Measurements from ENCODE around the gene ATP6V1C2. TPM values are rescaled to one million over a fixed set of nuclear protein-coding genes. Genes with fewer than 3 reads are reported as not detected.

ATP6V1C2 gene
- total and polyA plus RNA-seq, 2 donors (not counting 3 experiments of a cell fraction or from before 2014, with no cell fraction given), result 0.03 to 0.13 TPM

GRCh38 chr2:10786240-10786982 lies 65.0 kb downstream of the ATP6V1C2 start:
- DNase-seq (ENCODE audit: low read depth, low spot score) (no peak), FAIRE-seq (no peak)
- dilution Hi-C loops (cut with MboI; ENCODE audit: extremely low pct_ligation_motif_present, low sequenced_read_pairs), result no loop called here
- Histone ChIP-seq H3K27me3 (ENCODE audit: control insufficient read depth in 2 of 2, insufficient read depth in 2 of 2, low read length in 2 of 2) (no peaks in the 10 kb centered on the region), H3K79me2 (ENCODE audit: control insufficient read depth, insufficient read depth, low read length) (peaks cover 8% of the 10 kb centered on the region), H3K27ac (ENCODE audit: insufficient read depth, low read depth, low read length) (no peak overlapping the region), H2AFZ (ENCODE audit: low read depth, low read length) (no peak overlapping the region), H3K9ac (replicated peaks; ENCODE audit: extremely low read depth, insufficient read depth, low read length) (no peak overlapping the region), H3K4me3 (replicated peaks in 1 of 3; ENCODE audit: insufficient read depth in 1 of 3, low read depth in 1 of 3, low read length in 3 of 3) (no peak overlapping the region), H3K9me3 (replicated peaks; ENCODE audit: control insufficient read depth, insufficient read depth, low read length) (no peaks in the 10 kb centered on the region), H3K4me2 (ENCODE audit: insufficient read depth, low read length) (no peak overlapping the region), H4K20me1 (replicated peaks; ENCODE audit: control insufficient read depth, extremely low read depth, insufficient read depth, low read length) (no peaks in the 10 kb centered on the region), H3K4me1 (ENCODE audit: control insufficient read depth, extremely low read depth, insufficient read depth, low read length) (peaks cover 14% of the 10 kb centered on the region), H3K36me3 (ENCODE audit: control insufficient read depth in 2 of 2, extremely low read depth in 1 of 2, insufficient read depth in 2 of 2, low read length in 2 of 2) (peaks cover 41 to 58% of the 10 kb centered on the region in 2 experiments), H3K9me1 (replicated peaks; ENCODE audit: control insufficient read depth, extremely low read depth, insufficient read depth, low read length) (no peaks in the 10 kb centered on the region)
- ChIA-PET CTCF (interaction anchor here (1.1 kb wide), 1 partner anchor 46 kb away, joined by 3 read pairs; no protein-coding TSS in a partner anchor), POLR2A (no interaction called here)
- intact Hi-C loops (cut with micrococcal nuclease), result loop anchor here (2.0 kb wide), 1 partner anchor 78 kb away; no protein-coding TSS in a partner anchor
- BruUV-seq (replicated peaks), result no TSS peak
- TF ChIP-seq MAX (IDR thresholded peaks at IDR 0.05; ENCODE audit: insufficient read depth, insufficient read length) (no peak), JUN (IDR thresholded peaks at IDR 0.05; ENCODE audit: borderline replicate concordance, insufficient read depth, insufficient read length, low read depth) (no peak), GATA2 (IDR thresholded peaks at IDR 0.05; ENCODE audit: insufficient read depth, insufficient read length, low read depth, low read length) (no peak), EZH2 (IDR thresholded peaks at IDR 0.05; ENCODE audit: borderline replicate concordance, low read depth, low read length, severe bottlenecking) (no peak)

Data from endothelial cell of umbilical vein (primary cell).